ENCODE results near the gene SETBP1.

Gene SETBP1

GRCh38 chr18:44881461-44882162 is 200.9 kb downstream of the SETBP1 start:
- DNase-seq, result peak; percentile 50

DNA sequence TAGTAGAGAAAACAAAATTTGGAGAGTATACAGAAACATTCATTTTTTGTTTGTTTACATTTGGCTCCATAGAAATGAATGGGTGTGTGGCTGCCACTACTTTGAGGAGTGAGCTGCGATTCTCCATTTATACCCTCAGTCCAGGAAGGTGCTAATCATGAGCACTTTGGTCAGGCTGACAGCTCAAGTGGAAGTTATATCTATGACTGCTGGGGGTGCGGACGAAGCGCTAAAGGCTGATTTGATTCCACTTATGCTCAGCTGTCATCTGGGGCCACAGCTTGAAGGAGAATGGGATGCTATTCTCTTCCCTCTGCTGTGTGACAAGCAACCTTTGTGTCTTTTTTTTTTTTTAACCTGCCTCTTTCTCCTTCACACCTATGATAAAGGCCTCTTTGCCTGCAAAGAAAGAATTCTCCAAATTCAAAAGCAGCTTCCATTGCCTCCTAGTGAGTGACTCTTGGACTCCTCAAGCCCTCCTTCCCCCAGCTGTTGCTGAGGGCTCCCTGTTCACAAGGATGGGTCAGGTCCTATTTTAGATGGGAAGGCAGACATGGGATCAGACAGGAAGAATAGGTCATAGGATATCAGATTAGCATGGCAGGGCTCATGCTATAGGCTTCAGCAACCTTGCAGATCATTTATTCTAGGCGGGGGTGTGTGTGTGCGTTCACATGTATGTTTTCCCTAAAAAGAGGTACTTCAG is 201.6 kb downstream of the SETBP1 start:
- peak; percentile 73 for DNase-seq

DNA sequence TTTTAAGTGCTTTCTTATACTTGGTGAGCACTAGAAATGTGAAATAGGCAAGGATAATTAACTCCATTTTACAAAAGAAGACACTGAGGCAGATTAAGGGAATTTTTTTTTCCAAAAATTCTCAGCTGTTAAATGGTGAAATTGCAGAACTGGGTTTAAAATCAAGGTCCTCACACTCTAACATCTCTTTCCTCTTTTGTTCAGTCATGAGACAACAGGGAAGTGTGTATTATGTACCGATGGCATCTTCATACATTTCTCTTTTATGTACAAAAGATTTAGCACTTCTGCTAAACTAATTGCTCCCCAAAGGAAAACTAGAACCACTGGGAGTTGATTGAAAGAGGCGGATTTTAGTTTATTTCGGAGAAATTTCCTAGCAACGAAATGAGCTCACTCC is 203.0 kb downstream of the SETBP1 start:
- DNase-seq, result no peak

DNA sequence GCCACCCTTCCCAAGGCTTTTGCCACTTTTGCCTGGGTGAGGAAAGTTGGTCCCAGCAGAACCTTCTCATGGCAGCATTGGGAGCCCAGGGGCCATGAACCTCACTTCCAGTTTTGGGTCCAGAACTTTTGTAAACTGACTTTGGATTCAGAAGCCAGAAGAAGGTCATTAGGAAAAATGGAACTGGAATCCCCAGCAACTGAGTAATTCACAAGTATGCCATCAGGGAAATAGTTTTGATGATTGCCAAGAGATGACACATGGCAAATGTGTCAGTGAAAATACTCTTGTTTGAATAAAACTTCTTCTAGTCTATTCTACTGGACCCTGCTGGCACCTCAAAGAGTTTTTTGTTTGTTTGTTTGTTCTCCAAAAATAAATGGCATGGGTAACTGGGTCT is 203.7 kb downstream of the SETBP1 start:
- DNase-seq, result no peak

GRCh38 chr18:44885507-44885906 is 204.8 kb downstream of the SETBP1 start:
- no peak for DNase-seq

- no peak for DNase-seq
These were observed 206.5 kb downstream of the SETBP1 start for GRCh38 chr18:44887227-44887631.

- DNase-seq, result no peak
These were observed 208.4 kb downstream of the SETBP1 start for GRCh38 chr18:44889111-44889510.

DNA sequence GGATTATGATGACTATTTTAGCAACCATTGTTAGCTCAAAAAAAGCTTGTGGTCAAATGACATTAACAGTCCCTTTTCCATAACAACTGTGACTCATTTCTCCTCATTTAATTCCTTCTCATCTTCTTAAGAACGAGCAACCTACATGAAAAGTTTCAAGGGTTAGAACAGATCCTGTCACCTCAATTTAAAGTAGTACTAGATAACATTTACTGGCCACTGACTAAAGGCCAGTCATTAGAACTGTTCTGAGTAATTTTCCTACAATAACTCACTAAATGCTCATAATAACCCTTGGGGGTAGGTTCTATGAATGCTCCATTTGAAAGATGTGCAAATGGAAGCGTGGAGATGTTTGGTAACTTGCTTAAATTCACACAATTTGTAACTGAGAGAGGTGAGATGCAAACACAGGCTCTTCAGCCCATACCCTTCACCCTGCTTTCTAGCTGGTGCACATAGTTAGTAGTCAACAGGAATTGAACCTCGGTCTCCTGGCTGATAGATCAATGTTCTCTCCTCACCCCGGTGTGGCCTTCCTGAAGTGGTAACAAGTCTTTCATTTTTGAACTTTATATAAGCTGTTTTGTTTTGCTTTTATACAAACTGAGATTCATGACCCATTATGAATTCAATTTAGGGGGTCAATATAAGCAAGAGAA is 212.5 kb downstream of the SETBP1 start:
- no peak for DNase-seq

DNA sequence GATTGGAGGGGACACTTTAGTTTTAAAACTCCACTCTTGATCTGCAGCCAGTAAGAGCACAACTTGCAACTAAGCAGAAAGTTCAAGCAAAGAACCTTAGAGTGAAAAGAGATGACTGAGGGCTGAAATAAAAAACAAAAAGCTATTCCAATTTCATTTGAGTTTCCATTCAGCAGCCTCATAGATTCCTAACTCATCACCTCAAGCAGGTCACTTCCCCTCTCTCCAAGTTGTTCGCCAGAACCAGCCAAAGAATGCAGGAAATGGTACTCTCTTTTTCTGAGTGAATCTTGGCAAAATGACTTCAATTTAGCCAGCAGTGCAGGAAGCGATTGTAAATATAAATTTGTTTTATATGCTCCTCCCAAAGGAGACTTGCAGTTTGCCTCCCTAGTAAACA is 213.3 kb downstream of the SETBP1 start:
- no peak for DNase-seq

- DNase-seq, result no peak
These were observed 214.6 kb downstream of the SETBP1 start for GRCh38 chr18:44895176-44895798.

DNA sequence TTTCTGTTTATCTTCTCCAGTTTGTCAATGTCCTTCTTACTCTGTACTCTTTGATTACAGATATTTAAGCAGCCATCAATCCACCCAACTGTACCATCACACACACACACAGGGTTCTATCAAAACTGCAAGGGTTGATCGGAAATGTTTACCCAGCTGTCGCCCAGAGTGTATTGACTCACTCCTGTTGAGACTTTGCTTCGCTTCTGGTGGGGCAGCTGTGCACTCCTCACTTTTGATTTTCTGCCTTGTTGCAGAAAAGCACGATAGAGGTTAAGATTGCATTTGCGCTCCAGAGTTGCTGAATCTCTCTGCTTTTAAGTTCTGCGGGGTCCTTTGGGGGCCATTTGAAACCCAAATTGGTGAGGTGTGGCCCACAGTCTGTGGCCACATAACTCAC is 216.2 kb downstream of the SETBP1 start:
- DNase-seq, result peak; percentile 56

- DNase-seq, result peak; percentile 73
These were observed 216.7 kb downstream of the SETBP1 start for GRCh38 chr18:44897411-44897810.

DNA sequence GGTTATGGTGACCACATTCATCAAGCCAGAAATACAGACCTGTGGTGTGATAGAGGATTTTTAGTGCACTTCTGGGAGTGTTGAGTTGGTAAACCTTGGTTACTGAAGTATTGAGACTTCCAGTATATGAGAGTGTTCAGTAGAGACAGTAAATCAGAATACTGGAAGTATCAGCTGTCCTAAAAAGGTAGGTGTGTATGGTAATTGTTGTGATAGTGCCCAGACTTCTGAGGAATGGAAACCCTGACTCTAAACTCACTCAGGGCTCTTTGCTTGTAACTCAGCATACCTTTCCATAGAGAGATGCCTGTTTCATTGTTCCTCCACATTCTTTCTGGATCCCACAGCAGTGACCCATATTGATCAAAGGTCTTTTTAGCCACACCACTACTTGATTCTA is 217.1 kb downstream of the SETBP1 start:
- DNase-seq, result no peak

DNA sequence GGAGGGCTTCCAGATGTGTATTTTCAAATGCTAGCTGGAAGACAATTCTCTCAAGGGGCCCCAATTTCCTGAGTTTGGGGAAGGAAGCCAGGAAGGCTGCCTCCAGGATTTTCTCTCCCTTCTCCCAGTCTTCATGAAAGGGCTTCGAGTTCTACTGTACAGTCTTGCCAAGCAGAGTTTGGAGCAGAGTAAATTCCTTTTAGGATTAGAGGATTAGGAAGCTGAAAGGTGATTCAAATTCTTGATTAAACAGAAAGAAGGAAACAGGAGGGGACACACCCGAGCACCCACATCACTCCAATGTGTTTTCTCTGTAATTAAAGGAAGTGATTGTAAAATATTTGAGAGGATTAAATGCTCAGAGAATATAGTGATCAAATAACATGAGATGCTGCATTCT is 217.8 kb downstream of the SETBP1 start:
- DNase-seq, result no peak

DNA sequence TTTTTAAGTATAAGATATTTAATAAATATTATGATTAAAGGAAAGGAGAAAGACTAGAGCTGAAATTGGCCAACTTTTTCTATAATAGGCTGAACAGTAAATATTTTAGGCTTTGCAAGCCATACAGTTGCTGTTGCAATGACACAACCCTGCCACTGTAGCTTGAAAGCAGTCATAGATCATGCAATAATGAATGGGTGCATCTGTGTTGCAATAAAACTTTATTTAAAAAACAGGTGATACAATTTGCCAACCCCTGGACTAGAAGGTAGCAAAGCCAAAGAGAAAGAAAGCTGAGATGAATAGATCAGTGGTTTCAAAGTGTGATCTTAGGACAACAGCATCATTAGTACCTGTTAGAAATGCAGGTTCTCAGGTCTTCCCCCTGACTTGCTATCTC is 219.1 kb downstream of the SETBP1 start:
- no peak for DNase-seq

DNA sequence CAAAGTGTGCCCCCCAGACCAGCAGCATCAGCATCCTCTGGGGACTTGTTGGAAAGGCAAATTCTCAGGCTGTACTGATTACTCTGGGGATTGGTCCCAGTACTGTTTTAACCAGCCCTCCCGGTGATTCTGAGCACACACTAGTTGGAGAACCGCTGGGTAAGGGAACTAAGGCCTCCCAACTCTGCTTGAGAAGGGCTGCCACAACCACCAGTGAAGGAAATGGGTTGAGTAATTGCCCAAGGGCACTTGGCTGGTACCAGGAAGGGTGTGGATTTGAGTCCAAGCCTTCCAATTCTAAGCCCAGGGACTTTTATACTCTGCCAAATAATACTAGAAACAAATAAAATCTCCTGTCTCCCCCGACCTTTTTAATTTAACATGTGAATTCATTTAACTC is 219.9 kb downstream of the SETBP1 start:
- no peak for DNase-seq

- no peak for DNase-seq
These were observed 220.6 kb downstream of the SETBP1 start for GRCh38 chr18:44901283-44901682.

DNA sequence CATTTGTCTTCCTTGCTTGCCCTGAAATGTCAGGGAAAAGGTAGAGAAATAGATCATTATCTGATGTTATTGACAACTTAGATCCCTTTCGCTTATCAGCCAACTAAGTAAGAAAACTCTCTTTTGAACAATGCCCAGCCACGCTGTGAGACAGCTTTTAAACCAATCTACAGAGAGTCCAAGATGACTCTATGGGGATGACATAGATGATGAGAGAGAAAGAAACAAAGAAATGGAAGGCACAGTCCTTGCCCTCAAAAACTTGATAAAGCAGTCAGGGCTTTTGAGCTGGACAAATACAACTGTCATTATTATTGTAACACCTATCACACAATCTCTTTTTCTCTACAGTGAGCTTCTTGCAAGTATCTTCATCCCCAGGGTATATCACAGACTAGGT is 222.6 kb downstream of the SETBP1 start:
- DNase-seq, result no peak

DNA sequence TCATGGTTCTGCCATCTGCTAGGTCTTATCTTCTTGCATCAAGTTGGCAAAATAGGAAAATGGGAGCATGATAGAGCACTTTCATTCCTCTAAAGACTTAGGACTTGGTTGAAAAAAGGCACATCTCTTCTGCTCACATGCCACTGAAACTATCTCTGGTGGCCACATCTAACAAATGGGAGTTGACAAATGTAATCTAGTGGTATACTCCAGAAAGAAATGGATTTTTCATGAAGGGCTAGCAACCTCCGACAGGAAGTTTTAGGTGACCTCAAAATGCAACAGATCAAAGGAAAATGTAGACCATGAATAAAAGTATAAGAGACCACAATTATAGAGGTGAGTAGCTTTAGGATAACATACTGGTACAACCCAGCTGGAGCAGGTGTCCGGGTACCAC is 224.1 kb downstream of the SETBP1 start:
- no peak for DNase-seq

DNA sequence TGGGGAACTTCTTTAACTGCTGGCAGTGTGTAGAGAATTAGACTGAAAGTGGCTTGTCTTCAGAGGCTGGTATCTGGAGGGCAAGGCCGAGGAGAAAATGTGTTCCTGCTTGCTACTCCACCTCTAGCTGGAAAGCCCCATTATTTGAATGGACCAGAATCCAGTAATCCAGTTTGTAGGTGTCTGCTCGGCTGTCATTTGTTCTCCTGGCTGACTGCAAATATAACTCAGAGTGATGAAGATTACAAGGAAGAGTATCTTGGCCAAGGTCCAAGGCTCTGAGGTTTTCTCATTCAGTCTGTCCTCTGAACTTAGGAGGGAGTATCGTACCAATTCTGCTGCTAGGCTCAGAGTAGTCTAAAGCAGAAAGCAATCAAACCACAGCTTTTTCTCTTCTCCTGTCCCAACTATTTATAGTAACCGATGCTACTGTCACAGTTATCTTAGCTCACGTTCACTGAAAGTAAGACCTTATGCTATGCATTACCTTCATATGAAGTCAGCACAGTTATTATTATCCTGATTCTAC is 228.6 kb downstream of the SETBP1 start:
- DNase-seq, result no peak

GRCh38 chr18:44911260-44911659 is 230.6 kb downstream of the SETBP1 start:
- no peak for DNase-seq

DNA sequence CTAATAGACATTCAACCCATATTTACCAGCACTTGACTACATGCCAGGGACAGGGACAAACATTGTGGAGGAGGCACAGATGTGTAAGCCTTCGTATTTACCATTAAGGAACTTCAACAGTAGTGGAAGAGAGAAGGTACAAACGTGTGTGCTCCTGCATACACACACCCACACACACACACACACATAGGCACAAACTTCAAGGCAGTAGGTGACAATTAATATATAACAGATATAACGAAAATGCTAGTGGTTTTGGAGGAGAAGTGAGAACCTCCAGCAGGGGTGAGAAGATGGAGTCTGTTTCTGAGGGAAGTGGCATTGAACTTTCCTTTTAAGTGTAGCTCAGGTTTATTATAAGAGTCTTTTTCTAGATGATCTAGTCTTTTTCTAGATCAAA is 231.1 kb downstream of the SETBP1 start:
- DNase-seq, result no peak

- no peak for DNase-seq
These were observed 232.2 kb downstream of the SETBP1 start for GRCh38 chr18:44912740-44913478.

Data from eye (tissue), 1 donor.